ENCODE data around the gene DTWD2.

Gene DTWD2

DNA sequence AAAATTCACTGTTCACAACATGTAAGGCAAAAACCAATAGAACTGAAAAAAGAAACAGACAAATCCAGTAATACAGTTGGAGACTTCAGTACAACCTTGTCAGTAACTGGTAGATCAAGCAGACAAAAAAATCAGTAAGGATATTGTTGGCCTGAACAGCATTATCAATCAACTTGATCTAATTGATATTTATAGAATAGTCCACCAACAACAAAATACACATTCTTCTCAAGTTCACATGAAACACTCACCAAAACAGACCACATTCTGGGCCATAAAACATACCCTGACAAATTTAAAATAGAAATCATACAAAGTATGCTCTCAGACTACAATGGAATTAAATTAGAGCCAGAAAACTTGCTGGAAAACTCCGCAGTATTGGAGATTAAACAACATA is 56.8 kb downstream of the DTWD2 start:
- Histone ChIP-seq H4K20me1 (ENCODE audit: control insufficient read depth, insufficient read depth, low read depth, low read length) (no peaks in the 10 kb centered on the region), H3K9me2 (replicated peaks; ENCODE audit: control insufficient read depth, low read length) (no peaks in the 10 kb centered on the region), H3F3A (ENCODE audit: control insufficient read depth, insufficient read depth) (no peaks in the 10 kb centered on the region), H3K36me3 (ENCODE audit: control insufficient read depth, low read length) (no peaks in the 10 kb centered on the region), H3K27ac (ENCODE audit: low read depth, low read length) (no peak overlapping the region), H3K9me3 (ENCODE audit: control insufficient read depth, insufficient read depth, low read length) (no peaks in the 10 kb centered on the region), H3K4me3 (ENCODE audit: low read length) (no peak overlapping the region), H3K4me2 (ENCODE audit: low read length) (no peak overlapping the region), H3K4me1 (ENCODE audit: control insufficient read depth, low read length) (no peaks in the 10 kb centered on the region), H3K27me3 (ENCODE audit: control insufficient read depth, low read length) (no peaks in the 10 kb centered on the region), H3K79me2 (ENCODE audit: control insufficient read depth, low read length) (no peaks in the 10 kb centered on the region)
- TF ChIP-seq EZH2phosphoT487 (IDR thresholded peaks at IDR 0.05; ENCODE audit: borderline replicate concordance, low read length), result no peak
- TF ChIP-seq, protein P1, sequence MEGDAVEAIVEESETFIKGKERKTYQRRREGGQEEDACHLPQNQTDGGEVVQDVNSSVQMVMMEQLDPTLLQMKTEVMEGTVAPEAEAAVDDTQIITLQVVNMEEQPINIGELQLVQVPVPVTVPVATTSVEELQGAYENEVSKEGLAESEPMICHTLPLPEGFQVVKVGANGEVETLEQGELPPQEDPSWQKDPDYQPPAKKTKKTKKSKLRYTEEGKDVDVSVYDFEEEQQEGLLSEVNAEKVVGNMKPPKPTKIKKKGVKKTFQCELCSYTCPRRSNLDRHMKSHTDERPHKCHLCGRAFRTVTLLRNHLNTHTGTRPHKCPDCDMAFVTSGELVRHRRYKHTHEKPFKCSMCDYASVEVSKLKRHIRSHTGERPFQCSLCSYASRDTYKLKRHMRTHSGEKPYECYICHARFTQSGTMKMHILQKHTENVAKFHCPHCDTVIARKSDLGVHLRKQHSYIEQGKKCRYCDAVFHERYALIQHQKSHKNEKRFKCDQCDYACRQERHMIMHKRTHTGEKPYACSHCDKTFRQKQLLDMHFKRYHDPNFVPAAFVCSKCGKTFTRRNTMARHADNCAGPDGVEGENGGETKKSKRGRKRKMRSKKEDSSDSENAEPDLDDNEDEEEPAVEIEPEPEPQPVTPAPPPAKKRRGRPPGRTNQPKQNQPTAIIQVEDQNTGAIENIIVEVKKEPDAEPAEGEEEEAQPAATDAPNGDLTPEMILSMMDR (IDR thresholded peaks at IDR 0.05; ENCODE audit: low read depth, low read length, poor library complexity, severe bottlenecking), result no peak

DNA sequence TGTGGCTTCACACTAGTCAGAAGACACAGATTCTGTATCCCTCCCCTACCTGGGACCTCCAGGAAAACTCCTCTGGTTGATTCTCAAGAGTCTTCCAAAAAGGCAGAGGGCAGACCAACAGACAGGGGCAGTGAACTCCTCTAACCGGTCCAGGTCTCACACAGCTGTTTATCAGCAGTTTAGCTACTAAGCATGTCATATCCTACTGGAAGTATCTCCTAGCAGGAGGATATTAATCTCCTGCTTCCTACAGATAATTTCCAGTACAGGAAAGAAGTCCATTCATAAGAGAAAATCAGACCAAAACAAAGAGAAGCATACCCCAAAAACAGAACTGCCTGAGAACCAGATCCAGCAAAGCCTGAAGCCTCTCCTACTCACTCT is 64.3 kb downstream of the DTWD2 start:
- no peaks in the 10 kb centered on the region for H3K9me2 ChIP-seq (replicated peaks; ENCODE audit: control insufficient read depth, low read length)
- H3K79me2 ChIP-seq (ENCODE audit: control insufficient read depth, low read length), result no peaks in the 10 kb centered on the region
- no peaks in the 10 kb centered on the region for H4K20me1 ChIP-seq (ENCODE audit: control insufficient read depth, insufficient read depth, low read depth, low read length)
- H3K4me3 ChIP-seq (ENCODE audit: low read length), result no peak overlapping the region
- TF ChIP-seq, protein P1 (IDR thresholded peaks at IDR 0.05; ENCODE audit: low read depth, low read length, poor library complexity, severe bottlenecking), result no peak
- no peak for TF ChIP-seq EZH2phosphoT487 (IDR thresholded peaks at IDR 0.05; ENCODE audit: borderline replicate concordance, low read length)
- no peaks in the 10 kb centered on the region for H3K4me1 ChIP-seq (ENCODE audit: control insufficient read depth, low read length)
- no peaks in the 10 kb centered on the region for H3K27me3 ChIP-seq (ENCODE audit: control insufficient read depth, low read length)
- H3K4me2 ChIP-seq (ENCODE audit: low read length), result no peak overlapping the region
- no peaks in the 10 kb centered on the region for H3F3A ChIP-seq (ENCODE audit: control insufficient read depth, insufficient read depth)
- no peaks in the 10 kb centered on the region for H3K9me3 ChIP-seq (ENCODE audit: control insufficient read depth, insufficient read depth, low read length)
- H3K36me3 ChIP-seq (ENCODE audit: control insufficient read depth, low read length), result no peaks in the 10 kb centered on the region
- no peak overlapping the region for H3K27ac ChIP-seq (ENCODE audit: low read depth, low read length)

DNA sequence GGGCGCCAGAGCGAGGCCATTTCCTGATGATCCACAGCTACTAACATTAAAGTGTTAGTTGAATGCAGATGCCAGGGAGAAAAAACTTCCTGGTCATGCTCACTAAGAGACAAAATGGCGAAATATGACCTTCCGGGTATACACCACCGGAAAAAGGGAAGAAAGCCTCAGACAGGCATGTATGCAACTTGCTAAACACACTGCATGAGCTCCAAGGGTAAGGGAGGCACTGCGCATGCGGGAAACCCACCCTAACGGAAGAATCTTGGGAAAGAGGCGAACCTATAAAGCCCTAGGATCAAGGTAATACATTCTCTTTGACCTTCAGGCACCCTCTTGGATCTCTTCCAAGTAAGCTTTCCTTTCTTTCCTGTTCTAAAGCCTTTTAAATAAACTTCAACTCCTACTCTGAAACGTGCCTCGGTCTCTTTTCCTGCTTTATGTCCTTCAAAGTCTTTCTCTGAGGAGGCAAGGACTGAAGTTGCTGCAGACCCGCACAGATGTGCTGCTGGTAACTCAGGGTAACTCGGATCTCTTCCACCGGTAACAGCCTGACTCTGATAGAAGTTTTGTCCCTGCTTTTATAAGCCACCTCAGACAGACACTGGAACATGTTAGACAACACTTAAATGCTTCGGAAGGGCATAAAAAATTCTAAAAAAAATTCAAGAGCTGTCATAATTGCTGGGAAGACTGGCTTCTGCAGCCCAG is 64.9 kb downstream of the DTWD2 start:
- H3K36me3 ChIP-seq (ENCODE audit: control insufficient read depth, low read length), result no peaks in the 10 kb centered on the region
- H3K9me3 ChIP-seq (ENCODE audit: control insufficient read depth, insufficient read depth, low read length), result no peaks in the 10 kb centered on the region
- no peaks in the 10 kb centered on the region for H3K9me2 ChIP-seq (replicated peaks; ENCODE audit: control insufficient read depth, low read length)
- no peaks in the 10 kb centered on the region for H3K79me2 ChIP-seq (ENCODE audit: control insufficient read depth, low read length)
- TF ChIP-seq EZH2phosphoT487 (IDR thresholded peaks at IDR 0.05; ENCODE audit: borderline replicate concordance, low read length), result no peak
- TF ChIP-seq, protein P1 (IDR thresholded peaks at IDR 0.05; ENCODE audit: low read depth, low read length, poor library complexity, severe bottlenecking), result no peak
- H3K4me2 ChIP-seq (ENCODE audit: low read length), result no peak overlapping the region
- no peaks in the 10 kb centered on the region for H4K20me1 ChIP-seq (ENCODE audit: control insufficient read depth, insufficient read depth, low read depth, low read length)
- no peak overlapping the region for H3K27ac ChIP-seq (ENCODE audit: low read depth, low read length)
- no peak overlapping the region for H3K4me3 ChIP-seq (ENCODE audit: low read length)
- H3F3A ChIP-seq (ENCODE audit: control insufficient read depth, insufficient read depth), result no peaks in the 10 kb centered on the region
- no peaks in the 10 kb centered on the region for H3K27me3 ChIP-seq (ENCODE audit: control insufficient read depth, low read length)
- no peaks in the 10 kb centered on the region for H3K4me1 ChIP-seq (ENCODE audit: control insufficient read depth, low read length)

All from DOHH2 (cell line).